OCI-LY7 (cell line): ENCODE measurements around the gene TMPRSS5. TPM values are rescaled to one million over a fixed set of nuclear protein-coding genes. Genes with fewer than 3 reads are reported as not detected.

ENCODE experiments used
- BruUV-seq: library from RNA; stranded (reverse); fragments of 400-500 nt; replicated peaks from 2 replicates; lab custom pipeline; 2021; lab: Mats Ljungman, UMichigan
- CTCF ChIA-PET: fragments of 300-600 bp; sonication (Branson Sonifier 250); formaldehyde crosslinking; loops from one replicate; lab custom pipeline; 2022; ENCODE audit warnings: antibody characterized with exemption; ENCODE audit not compliant: unreplicated experiment; lab: Charles Lee
- POLR2A ChIA-PET: fragments of 300-600 bp; sonication (Branson Sonifier 250); formaldehyde crosslinking; loops from one replicate; lab custom pipeline; 2022; ENCODE audit warnings: antibody characterized with exemption; lab: Charles Lee
- DNase-seq: peaks from one replicate; pipeline ENCODE4 v3.0.0-alpha.2; 2015; ENCODE audit warnings: low spot score
- H2AFZ ChIP-seq: fragments of 200-600 bp; sonication (generic), shearing (Covaris generic); 2 replicates; pipeline ENCODE4 v1.6.1; 2014; ENCODE audit warnings: mild to moderate bottlenecking, antibody characterized with exemption, low read length, moderate library complexity
- H3K27ac ChIP-seq: fragments of 200-600 bp; sonication (generic); 2 replicates; pipeline ENCODE4 v1.5.1; 2014; ENCODE audit warnings: mixed run types, low read depth, mild to moderate bottlenecking, moderate library complexity, low read length, inconsistent platforms; ENCODE audit not compliant: poor library complexity, severe bottlenecking
- H3K36me3 ChIP-seq: fragments of 200-600 bp; sonication (generic); 2 replicates; pipeline ENCODE4 v1.6.1; 2014; ENCODE audit warnings: mild to moderate bottlenecking, antibody characterized with exemption, low read length, moderate library complexity, mixed read lengths; ENCODE audit not compliant: insufficient read depth
- H3K4me1 ChIP-seq: fragments of 200-600 bp; sonication (generic); 2 replicates; pipeline ENCODE4 v1.5.1; 2014; ENCODE audit warnings: mild to moderate bottlenecking, low read length; ENCODE audit not compliant: insufficient read depth, poor library complexity, severe bottlenecking
- H3K4me2 ChIP-seq: fragments of 200-600 bp; sonication (generic); 2 replicates; pipeline ENCODE4 v1.6.1; 2014; ENCODE audit warnings: mild to moderate bottlenecking, low read length
- H3K4me3 ChIP-seq: fragments of 200-600 bp; sonication (generic); 2 replicates; pipeline ENCODE4 v1.5.1; 2014; ENCODE audit warnings: mild to moderate bottlenecking, low read depth, low read length; ENCODE audit not compliant: poor library complexity, severe bottlenecking
- H3K79me2 ChIP-seq: fragments of 200-600 bp; sonication (generic); 2 replicates; pipeline ENCODE4 v1.6.1; 2016; ENCODE audit warnings: low read depth, mild to moderate bottlenecking, low read length, moderate library complexity, mixed read lengths; ENCODE audit not compliant: insufficient read depth
- H3K9me2 ChIP-seq: fragments of 200-600 bp; sonication (generic); 2 replicates; pipeline ENCODE4 v1.6.1; 2016; ENCODE audit warnings: mild to moderate bottlenecking, low read length, mixed read lengths; ENCODE audit not compliant: insufficient read depth
- H3K9me3 ChIP-seq: fragments of 200-600 bp; sonication (generic); 2 replicates; pipeline ENCODE4 v1.6.1; 2014; ENCODE audit warnings: mild to moderate bottlenecking, mixed run types, low read length, mixed read lengths
- H4K20me1 ChIP-seq: fragments of 200-600 bp; sonication (generic); 2 replicates; pipeline ENCODE4 v1.6.1; 2014; ENCODE audit warnings: mild to moderate bottlenecking, antibody characterized with exemption, low read length, moderate library complexity, mixed read lengths; ENCODE audit not compliant: insufficient read depth
- CTCF ChIP-seq: fragments of 200-600 bp; sonication (generic); conservative IDR thresholded peaks from 2 replicates; pipeline ENCODE4 v1.5.1; 2014; ENCODE audit warnings: mild to moderate bottlenecking, antibody characterized with exemption, low read length, moderate library complexity, mixed read lengths
- EZH2phosphoT487 ChIP-seq: fragments of 200-600 bp; sonication (generic); IDR thresholded peaks from 2 replicates; pipeline ENCODE4 v1.6.1; 2018; ENCODE audit warnings: low read depth, borderline replicate concordance, mild to moderate bottlenecking, mixed run types, antibody characterized with exemption, low read length, moderate library complexity, mixed read lengths
- intact Hi-C: fragments of 100-400 bp; cut with micrococcal nuclease; formaldehyde crosslinking; loops from one replicate; pipeline ENCODE4 v1.10.0; 2022; ENCODE audit not compliant: unreplicated experiment
- total RNA-seq, 2 experiments: library from RNA; depleted of rRNA in 1 of 2; stranded (reverse); fragments of >200 nt in 1 of 2; shearing (Covaris generic) in 1 of 2; gene quantifications; 2 replicates each; pipeline ENCODE4 v1.2.3, GENCODE V29; 2014 to 2022

The TMPRSS5 gene
- total RNA-seq, 2 experiments from 2014 or later: 0.50 to 0.65 TPM

- Histone ChIP-seq H3K4me2 (no peak overlapping the region), H2AFZ (no peak overlapping the region), H3K9me2 (no peaks in the 10 kb centered on the region), H3K9me3 (no peaks in the 10 kb centered on the region), H3K4me3 (no peak overlapping the region), H3K36me3 (peaks cover 48% of the 10 kb centered on the region), H3K27ac (no peak overlapping the region), H4K20me1 (no peaks in the 10 kb centered on the region), H3K79me2 (no peaks in the 10 kb centered on the region), H3K4me1 (no peaks in the 10 kb centered on the region)
- POLR2A ChIA-PET: interaction anchor here (0.6 to 1.1 kb wide), 2 partner anchors 9 to 34 kb away, joined by 3 to 7 read pairs; no protein-coding TSS in a partner anchor
- no TSS peak for BruUV-seq
- no peak for DNase-seq
- intact Hi-C loops: no loop called here
- CTCF ChIA-PET: no interaction called here
- TF ChIP-seq CTCF (no peak), EZH2phosphoT487 (no peak)
Observed at GRCh38 chr11:113732092-113732491, 26.0 kb upstream of the TMPRSS5 start.

GRCh38 chr11:113730887-113731726 lies 25.0 kb upstream of the TMPRSS5 start:
- H3K9me2 ChIP-seq: no peaks in the 10 kb centered on the region
- intact Hi-C loops: no loop called here
- no peaks in the 10 kb centered on the region for H3K9me3 ChIP-seq
- no peaks in the 10 kb centered on the region for H3K79me2 ChIP-seq
- no peak for TF ChIP-seq EZH2phosphoT487
- peak; percentile 51 for TF ChIP-seq CTCF
- POLR2A ChIA-PET: interaction anchor here (0.6 to 1.1 kb wide), 4 partner anchors 10 to 224 kb away, joined by 3 to 7 read pairs (median 3); no protein-coding TSS in a partner anchor
- BruUV-seq: no TSS peak
- H3K36me3 ChIP-seq: peaks cover 38% of the 10 kb centered on the region
- H3K4me1 ChIP-seq: no peaks in the 10 kb centered on the region
- CTCF ChIA-PET: no interaction called here
- no peaks in the 10 kb centered on the region for H4K20me1 ChIP-seq
- no peak overlapping the region for H3K27ac ChIP-seq
- H3K4me3 ChIP-seq: no peak overlapping the region
- no peak overlapping the region for H2AFZ ChIP-seq
- H3K4me2 ChIP-seq: no peak overlapping the region
- DNase-seq: peak; percentile 7

- no peak for DNase-seq
- POLR2A ChIA-PET: interaction anchor here (0.6 to 0.7 kb wide), 3 partner anchors 10 to 85 kb away, joined by 3 read pairs; no protein-coding TSS in a partner anchor
- no peaks in the 10 kb centered on the region for H3K79me2 ChIP-seq
- H3K4me3 ChIP-seq: no peak overlapping the region
- no peak for TF ChIP-seq CTCF
- TF ChIP-seq EZH2phosphoT487: no peak
- no TSS peak for BruUV-seq
- H2AFZ ChIP-seq: no peak overlapping the region
- H3K9me3 ChIP-seq: no peaks in the 10 kb centered on the region
- H3K27ac ChIP-seq: no peak overlapping the region
- H3K4me2 ChIP-seq: no peak overlapping the region
- H3K9me2 ChIP-seq: no peaks in the 10 kb centered on the region
- CTCF ChIA-PET: no interaction called here
- intact Hi-C loops: no loop called here
- H4K20me1 ChIP-seq: no peaks in the 10 kb centered on the region
- no peaks in the 10 kb centered on the region for H3K4me1 ChIP-seq
- peaks cover 28% of the 10 kb centered on the region for H3K36me3 ChIP-seq
Observed at GRCh38 chr11:113729456-113729855, 23.3 kb upstream of the TMPRSS5 start.
